SK-MEL-5 (cell line): ENCODE data around the gene TCF15. TPM values are rescaled to one million over a fixed set of nuclear protein-coding genes. Genes with fewer than 3 reads are reported as not detected.

Experiments used
- DNase-seq: peaks from one replicate; pipeline ENCODE4 v3.0.0-alpha.2; 2016; ENCODE audit warnings: low read depth, low spot score
- in situ Hi-C: cut with HindIII; loops from 2 replicates; pipeline ENCODE4 v1.10.0; 2016; ENCODE audit warnings: low sequenced_read_pairs, high pct_unique_total_duplicates, low pct_unique_long_range_greater_than_20kb
- total RNA-seq: library from RNA; depleted of rRNA; stranded (reverse); fragments of >200 nt; shearing (Covaris generic); gene quantifications from 2 replicates; pipeline ENCODE4 v1.2.3, GENCODE V29; 2014

TCF15 gene
- total RNA-seq, 1 experiment from 2014 or later: not detected

- no peak for DNase-seq
- in situ Hi-C loops: no loop called here
Observed at GRCh38 chr20:622161-622560, 12.1 kb upstream of the TCF15 start.

GRCh38 chr20:621125-621756 lies 11.1 kb upstream of the TCF15 start:
- in situ Hi-C loops: no loop called here
- no peak for DNase-seq

GRCh38 chr20:620246-620645 lies 10.1 kb upstream of the TCF15 start:
- in situ Hi-C loops: no loop called here
- no peak for DNase-seq

- DNase-seq: no peak
- in situ Hi-C loops: no loop called here
Observed at GRCh38 chr20:618980-619379, 8.9 kb upstream of the TCF15 start.

DNA sequence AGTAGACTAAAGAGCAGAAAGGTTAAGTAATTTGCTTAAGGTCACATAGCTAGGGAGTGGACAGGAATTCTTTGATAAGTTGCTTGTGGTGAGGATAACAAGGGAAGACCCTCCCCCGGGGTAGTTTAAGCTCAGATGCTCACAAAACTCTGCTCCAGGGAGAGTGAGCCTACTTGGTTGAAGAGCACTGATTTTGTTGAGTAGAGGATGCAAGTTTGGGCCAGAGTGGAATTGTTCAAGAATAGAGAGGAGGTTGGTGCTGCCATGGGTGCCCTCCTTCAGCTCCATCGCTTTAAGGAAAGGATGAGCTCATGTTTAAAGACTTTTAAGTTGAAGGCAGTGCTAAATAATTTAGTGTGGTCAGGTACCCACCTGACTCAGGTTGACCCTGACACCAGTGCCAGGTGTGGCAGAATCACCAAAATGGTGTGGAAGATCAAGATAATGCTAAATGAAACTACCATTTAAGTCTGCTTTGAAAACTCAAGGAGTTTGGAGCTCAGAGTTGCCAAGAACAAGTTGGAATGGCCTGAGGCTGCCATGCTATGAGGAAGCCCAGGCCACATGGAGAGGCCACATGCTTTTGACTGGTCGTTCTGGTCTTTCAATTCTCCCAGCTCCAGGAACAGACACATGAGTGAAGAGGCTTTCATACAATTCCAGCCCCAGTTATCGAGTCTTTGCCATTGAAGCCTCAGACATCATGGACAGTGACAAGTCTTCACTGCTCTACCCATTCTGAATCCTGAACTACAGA lies 8.0 kb upstream of the TCF15 start:
- in situ Hi-C loops: no loop called here
- DNase-seq: no peak

DNA sequence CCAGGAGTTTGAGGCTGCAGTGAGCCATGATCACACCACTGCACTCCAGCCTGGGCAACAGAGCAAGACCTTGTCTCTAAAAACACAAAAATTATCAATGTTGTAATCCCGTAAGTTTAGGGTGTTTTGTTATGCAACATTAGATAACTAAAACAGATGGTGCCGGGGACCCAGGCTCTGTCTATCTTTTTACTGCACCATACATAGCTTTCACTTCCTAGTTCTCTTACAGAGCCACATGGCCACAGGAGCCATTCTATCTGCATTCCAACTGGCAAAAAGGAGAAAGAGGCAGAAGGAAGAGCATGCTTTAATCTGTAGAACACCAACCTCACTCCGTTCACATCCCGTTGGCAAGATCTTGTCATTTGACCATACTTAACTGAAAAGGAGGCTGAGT lies 5.4 kb upstream of the TCF15 start:
- no peak for DNase-seq
- in situ Hi-C loops: no loop called here

DNA sequence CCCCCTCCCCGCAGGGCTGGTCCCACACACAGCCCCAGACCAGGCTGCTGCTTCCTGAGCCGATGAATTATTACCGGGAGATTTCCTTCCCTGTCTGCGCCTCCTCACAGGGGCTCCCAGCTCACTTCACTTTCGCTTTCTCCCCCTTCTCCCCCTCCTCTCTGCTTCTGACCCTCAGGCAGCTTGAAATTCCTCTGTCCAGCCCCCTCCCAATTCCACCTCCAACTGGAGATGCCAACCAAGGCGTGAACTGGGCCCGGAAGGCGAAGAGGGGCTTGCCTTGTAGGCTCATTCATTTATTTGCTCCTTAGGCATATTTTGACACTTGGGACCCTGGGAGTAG lies 1.7 kb upstream of the TCF15 start:
- DNase-seq: no peak
- in situ Hi-C loops: no loop called here

DNA sequence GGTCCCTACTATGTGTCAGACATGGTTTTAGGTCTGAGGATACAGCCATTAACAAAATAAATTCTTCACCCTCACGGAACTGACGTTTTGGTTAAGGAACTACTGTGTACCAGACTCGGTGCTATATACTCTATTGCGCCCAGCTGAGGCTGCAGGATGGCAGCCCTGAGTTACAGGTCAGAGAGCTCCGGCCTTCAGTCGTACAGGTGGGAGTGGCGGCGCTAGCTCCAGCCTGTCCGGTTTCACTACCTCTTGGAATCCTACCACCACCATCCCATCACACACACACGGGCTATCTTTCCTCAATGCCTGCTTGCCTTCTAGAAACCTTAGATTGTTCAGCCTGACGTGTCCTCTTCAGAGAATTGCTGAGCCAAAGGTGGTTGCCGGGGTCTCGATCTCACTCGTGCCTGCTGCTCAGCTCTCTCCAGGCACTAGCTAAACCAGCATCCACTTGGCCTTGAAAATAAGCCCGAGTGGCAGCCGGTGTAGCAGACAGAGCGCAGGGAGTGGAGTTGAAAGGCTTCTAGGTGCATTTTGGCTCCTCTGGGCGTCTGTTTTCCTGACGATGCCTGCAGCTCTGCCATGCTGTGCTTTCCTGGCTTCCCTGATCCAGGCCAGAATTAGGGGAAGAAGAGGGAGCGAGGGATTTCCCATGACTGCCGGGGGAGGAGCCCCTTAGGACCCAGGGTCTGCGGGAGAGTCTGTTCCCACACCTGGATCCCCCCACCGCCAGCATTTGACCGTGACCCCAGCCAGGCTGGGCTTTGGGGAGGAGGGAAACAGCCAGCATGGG lies 1.1 kb upstream of the TCF15 start:
- DNase-seq: no peak
- in situ Hi-C loops: no loop called here

GRCh38 chr20:609371-609964 lies 641 bp downstream of the TCF15 start:
- DNase-seq: no peak
- in situ Hi-C loops: no loop called here

DNA sequence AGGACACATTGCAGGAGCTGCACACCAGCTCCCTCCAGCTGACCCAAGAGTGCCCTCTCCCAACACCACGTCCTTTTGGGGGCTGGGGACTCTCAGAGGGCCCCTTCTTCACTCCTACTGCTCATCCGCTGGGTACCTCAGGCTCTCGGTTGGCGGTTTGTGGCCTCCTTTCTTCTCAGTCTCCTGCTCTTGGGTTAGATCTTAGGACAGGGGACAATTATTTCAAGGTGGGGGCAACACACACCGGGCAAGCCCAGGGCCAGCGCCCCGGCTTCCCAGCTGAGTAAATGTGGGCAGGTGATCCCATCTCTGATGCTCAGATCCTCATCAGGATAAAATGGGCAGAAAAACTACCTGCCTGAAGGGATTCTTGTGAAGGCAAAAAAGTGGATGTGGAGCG lies 1.1 kb downstream of the TCF15 start:
- no peak for DNase-seq
- in situ Hi-C loops: no loop called here

- no peak for DNase-seq
- in situ Hi-C loops: no loop called here
Observed at GRCh38 chr20:607476-607875, 2.6 kb downstream of the TCF15 start.

- DNase-seq: no peak
- in situ Hi-C loops: no loop called here
Observed at GRCh38 chr20:605237-605636, 4.9 kb downstream of the TCF15 start.

DNA sequence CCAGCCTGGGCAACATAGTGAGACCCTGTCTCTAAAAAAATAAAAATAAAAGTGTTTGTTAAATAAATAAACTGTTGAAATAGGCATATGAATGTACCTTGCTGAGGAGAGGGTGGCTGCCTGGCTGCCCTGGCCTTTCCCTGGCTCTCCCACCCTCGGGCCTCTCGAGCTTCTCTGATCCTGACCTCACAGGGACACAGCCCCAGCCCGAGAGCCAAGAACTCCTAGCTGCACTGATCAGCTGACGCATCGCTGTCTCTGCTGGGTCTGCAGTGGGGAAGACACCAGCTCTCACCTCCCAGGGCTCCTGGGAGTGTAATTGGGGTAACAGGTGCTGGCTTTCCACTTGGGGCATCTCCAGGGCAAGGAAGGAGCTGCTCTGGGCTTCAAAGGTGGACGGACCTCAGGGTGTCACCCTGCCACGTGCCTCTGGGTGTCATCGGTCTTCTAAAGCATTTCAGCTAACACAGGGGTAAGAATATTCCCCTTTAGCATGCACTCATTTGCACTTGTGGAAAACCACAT lies 6.9 kb downstream of the TCF15 start:
- in situ Hi-C loops: no loop called here
- no peak for DNase-seq

DNA sequence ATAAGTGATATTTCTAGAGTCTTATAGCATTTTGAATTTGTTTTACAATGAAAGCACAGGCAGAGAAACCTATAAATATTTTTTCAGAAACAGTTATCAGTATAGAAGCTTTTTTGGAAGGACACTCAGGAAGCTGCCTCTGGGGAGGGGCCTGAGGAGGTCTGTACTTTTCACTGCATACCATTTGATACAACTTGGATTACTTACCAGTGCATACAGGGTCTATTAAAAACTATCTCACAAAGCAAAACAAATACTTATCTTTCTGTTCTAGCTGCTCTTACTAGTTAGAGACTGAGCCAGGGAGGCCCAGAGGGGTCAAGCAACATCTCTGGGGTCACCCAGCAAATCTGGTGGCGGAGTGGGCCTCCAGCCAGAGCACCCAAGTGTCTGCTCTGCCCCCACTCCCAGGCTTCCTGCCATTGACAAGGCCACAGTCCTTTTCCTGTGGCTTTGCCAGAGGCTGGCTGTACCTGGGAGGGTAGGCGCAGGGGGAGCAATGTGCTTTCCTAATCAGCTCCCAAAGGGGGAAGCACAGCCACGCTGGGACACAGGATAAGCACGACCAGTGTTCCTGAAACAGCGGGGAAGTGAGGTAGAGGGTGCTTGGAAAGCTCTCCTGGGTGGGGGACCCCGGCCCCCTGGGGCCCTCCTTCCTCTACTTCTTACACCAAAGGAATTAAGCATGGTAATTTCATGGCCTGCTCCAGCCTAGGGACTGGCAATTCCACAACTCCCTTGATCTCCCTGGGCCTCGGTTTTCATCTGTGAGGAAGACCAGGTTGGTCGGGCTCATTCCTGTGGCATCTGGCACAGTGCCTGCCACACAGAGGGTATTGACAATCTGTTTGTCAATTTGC lies 7.8 kb downstream of the TCF15 start:
- in situ Hi-C loops: no loop called here
- DNase-seq: no peak

- DNase-seq: no peak
- in situ Hi-C loops: no loop called here
Observed at GRCh38 chr20:600736-601135, 9.4 kb downstream of the TCF15 start.

- DNase-seq: no peak
- in situ Hi-C loops: no loop called here
Observed at GRCh38 chr20:600141-600540, 10.0 kb downstream of the TCF15 start.

DNA sequence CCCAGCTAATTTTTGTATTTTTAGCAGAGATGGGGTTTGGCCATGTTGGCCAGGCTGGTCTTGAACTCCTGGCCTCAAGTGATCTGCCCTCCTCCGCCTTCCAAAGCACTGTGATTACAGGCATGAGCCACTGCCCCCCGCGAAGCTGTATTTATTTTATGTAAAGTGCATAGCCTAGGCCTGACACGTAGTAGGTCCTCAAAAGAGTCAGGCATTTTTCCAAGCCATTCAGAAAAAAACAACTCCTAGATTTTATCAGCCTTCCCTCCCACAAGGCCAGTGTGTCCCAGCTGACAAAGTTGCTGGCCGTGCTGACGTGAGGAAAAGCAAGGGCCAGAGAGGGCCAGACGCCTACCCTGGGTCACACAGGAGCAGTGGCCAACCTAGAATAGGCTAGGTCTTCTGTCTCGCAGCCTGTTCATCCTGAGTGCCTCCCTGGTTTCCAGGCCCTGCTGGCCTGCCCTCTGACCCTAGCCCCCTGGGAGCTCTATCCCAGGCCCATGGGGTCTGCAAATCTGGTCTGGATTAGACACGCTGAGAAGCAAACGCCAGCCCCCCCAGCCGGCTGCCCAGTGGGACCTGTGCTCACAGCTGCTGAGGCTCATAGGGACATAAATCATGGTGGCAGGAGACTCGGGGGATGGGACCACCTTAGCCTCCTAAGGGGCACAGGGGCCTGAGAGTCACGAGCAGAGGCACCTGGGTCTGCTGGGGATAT lies 11.8 kb downstream of the TCF15 start:
- DNase-seq: no peak
- in situ Hi-C loops: no loop called here
